Gastrocnemius medialis (tissue), 4 donors: ENCODE results near the gene OXA1L. TPM values are rescaled to one million over a fixed set of nuclear protein-coding genes. Genes with fewer than 3 reads are reported as not detected.

ENCODE experiments used
- ATAC-seq, 2 donors: fragments of 150-250 bp; one replicate each; pipeline ENCODE4 v1.9.1; 2016
- DNase-seq, 2 donors: peaks; one replicate each; pipeline ENCODE4 v3.0.0-alpha.2; 2019
- H3K27ac ChIP-seq, 4 donors: fragments of 200-600 bp; sonication (generic); 1 replicate in 1 of 4; 2 replicates in 3 of 4; pipeline ENCODE4 v1.5.1; 2016 to 2018; ENCODE audit warnings: mild to moderate bottlenecking in 2 of 4, moderate library complexity in 1 of 4
- H3K27me3 ChIP-seq, 3 donors: fragments of 200-600 bp; sonication (generic) in 2 of 3; 1 replicate in 1 of 3; 2 replicates in 2 of 3; pipeline versions ENCODE4 v1.5.1 to v1.6.0; 2016 to 2019; ENCODE audit warnings: mild to moderate bottlenecking in 1 of 3, moderate library complexity in 1 of 3
- H3K36me3 ChIP-seq, 2 donors: fragments of 200-600 bp; sonication (generic) in 1 of 2; one replicate each; pipeline ENCODE4 v1.5.1; 2017 to 2018
- H3K4me1 ChIP-seq, 2 donors: fragments of 200-600 bp; sonication (generic) in 1 of 2; one replicate each; pipeline ENCODE4 v1.5.1; 2016 to 2017; ENCODE audit warnings: mild to moderate bottlenecking in 2 of 2
- H3K4me3 ChIP-seq, 4 donors: fragments of 200-600 bp; sonication (generic) in 3 of 4; 1 replicate in 1 of 4; 2 replicates in 3 of 4; pipeline ENCODE4 v1.5.1; 2016 to 2019; ENCODE audit warnings: mild to moderate bottlenecking in 2 of 4
- H3K9me3 ChIP-seq, 3 donors: fragments of 200-600 bp; sonication (generic) in 2 of 3; 1 replicate in 1 of 3; 2 replicates in 2 of 3; pipeline ENCODE4 v1.5.1; 2016 to 2019
- POLR2A ChIP-seq, 2 donors: fragments of 450-650 bp; IDR thresholded peaks; one replicate each; pipeline ENCODE4 v1.6.1; 2017; ENCODE audit warnings: antibody characterized with exemption in 2 of 2, mild to moderate bottlenecking in 2 of 2, moderate library complexity in 2 of 2
- in situ Hi-C, 4 donors: fragments of 200-750 bp; cut with MboI; loops; one replicate each; pipeline versions ENCODE4 v1.15.0 to v1.8.0; 2017; ENCODE audit warnings: low sequenced_read_pairs in 4 of 4
- intact Hi-C: fragments of 100-400 bp; cut with DNase I; formaldehyde crosslinking; loops from one replicate; pipeline ENCODE4 v1.15.1; 2023; ENCODE audit warnings: low total_unique reads
- total RNA-seq, 4 donors: library from RNA; depleted of rRNA; stranded (reverse); fragments of >200 nt; gene quantifications; one replicate each; pipeline versions ENCODE4 v1.1.0 to v1.2.3, GENCODE V29; 2016
- TF ChIP-seq, protein P1 (sequence below), 5 experiments: fragments of 450-650 bp in 3 of 5; fragments of 200-600 bp in 2 of 5; sonication (generic) in 2 of 5; IDR thresholded peaks in 4 of 5; conservative IDR thresholded peaks in 1 of 5; 1 replicate in 4 of 5; 2 replicates in 1 of 5; pipeline ENCODE4 v1.5.1; 2016 to 2019; ENCODE audit warnings: antibody characterized with exemption in 5 of 5, mild to moderate bottlenecking in 3 of 5, moderate library complexity in 3 of 5

The OXA1L gene
- total RNA-seq, 4 donors from 2014 or later: 83.5 to 135 (median 114) TPM

DNA sequence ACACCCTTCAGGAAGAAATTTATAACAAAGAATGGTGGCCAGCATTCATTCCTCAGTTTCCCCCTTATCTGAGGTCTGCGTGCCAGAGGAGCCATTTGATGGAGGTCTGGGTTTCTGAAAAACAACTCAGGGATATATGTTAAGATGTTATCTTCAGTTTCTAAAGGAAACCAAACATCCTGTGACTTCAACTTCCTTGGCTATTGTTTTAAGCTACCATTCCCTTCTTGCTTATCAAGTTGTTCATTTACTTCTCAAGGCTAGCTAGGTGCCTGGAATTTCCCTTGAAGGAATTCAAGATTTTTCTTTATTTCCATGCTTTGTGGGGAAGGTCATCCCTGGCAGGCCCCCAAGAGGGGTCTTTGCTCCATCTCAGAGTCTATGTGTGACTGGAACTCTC lies 27.1 kb upstream of the OXA1L start:
- no peaks in the 10 kb centered on the region for H3K4me1 ChIP-seq
- H3K27me3 ChIP-seq: no peaks in the 10 kb centered on the region
- TF ChIP-seq POLR2A (IDR thresholded peaks at IDR 0.05): no peak
- TF ChIP-seq, protein P1, sequence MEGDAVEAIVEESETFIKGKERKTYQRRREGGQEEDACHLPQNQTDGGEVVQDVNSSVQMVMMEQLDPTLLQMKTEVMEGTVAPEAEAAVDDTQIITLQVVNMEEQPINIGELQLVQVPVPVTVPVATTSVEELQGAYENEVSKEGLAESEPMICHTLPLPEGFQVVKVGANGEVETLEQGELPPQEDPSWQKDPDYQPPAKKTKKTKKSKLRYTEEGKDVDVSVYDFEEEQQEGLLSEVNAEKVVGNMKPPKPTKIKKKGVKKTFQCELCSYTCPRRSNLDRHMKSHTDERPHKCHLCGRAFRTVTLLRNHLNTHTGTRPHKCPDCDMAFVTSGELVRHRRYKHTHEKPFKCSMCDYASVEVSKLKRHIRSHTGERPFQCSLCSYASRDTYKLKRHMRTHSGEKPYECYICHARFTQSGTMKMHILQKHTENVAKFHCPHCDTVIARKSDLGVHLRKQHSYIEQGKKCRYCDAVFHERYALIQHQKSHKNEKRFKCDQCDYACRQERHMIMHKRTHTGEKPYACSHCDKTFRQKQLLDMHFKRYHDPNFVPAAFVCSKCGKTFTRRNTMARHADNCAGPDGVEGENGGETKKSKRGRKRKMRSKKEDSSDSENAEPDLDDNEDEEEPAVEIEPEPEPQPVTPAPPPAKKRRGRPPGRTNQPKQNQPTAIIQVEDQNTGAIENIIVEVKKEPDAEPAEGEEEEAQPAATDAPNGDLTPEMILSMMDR (IDR thresholded peaks at IDR 0.05 in 4 of 5, conservative IDR thresholded peaks at IDR 0.05 in 1 of 5): no peak
- no peak overlapping the region for H3K27ac ChIP-seq
- no peak for DNase-seq
- in situ Hi-C loops (no loop called here), intact Hi-C loops (no loop called here)
- H3K36me3 ChIP-seq: no peaks in the 10 kb centered on the region
- ATAC-seq: no peak
- H3K9me3 ChIP-seq: no peaks in the 10 kb centered on the region
- no peak overlapping the region for H3K4me3 ChIP-seq

DNA sequence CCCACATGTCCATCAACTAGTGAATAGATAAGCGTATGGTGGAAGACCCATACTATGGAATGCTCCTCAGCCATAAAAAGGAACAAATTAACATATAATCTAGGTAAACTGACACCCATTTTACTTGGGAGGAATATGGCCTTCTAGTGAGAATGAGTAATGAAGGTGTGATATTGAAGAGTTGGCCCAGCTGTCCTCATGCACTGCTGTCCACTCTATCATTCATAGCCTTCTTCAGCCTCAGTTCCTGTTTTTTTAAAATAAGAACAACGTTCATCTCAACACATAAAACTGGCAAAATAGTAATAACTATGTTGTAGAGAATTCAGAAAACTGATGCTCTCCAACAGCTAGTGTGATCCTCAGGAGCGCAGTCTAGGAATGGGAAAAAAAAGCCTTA lies 26.5 kb upstream of the OXA1L start:
- Histone ChIP-seq H3K4me1 (no peaks in the 10 kb centered on the region), H3K4me3 (no peak overlapping the region), H3K9me3 (no peaks in the 10 kb centered on the region), H3K36me3 (no peaks in the 10 kb centered on the region), H3K27ac (no peak overlapping the region), H3K27me3 (no peaks in the 10 kb centered on the region)
- ATAC-seq (no peak), DNase-seq (no peak)
- in situ Hi-C loops (no loop called here), intact Hi-C loops (no loop called here)
- no peak for TF ChIP-seq POLR2A (IDR thresholded peaks at IDR 0.05)
- TF ChIP-seq, protein P1 (IDR thresholded peaks at IDR 0.05 in 4 of 5, conservative IDR thresholded peaks at IDR 0.05 in 1 of 5): no peak

DNA sequence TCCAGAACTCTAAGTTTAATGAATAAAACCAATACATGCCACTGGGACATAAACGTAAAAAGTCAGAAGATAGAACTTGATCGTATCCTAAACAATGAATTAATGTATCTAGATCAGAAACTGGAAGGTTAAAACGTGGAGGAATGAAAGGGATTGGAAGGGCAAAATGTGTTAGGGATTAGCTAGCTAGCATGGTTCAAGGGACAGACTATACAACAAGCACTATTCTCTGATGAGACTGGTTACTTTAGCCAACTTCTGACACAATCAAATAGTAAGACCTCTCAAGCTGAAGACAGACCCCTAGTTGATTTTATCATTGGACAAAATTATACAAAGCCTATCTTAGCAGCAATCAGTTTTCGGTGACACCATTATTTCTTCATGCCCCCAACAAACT lies 18.7 kb upstream of the OXA1L start:
- Histone ChIP-seq H3K9me3 (no peaks in the 10 kb centered on the region), H3K4me3 (no peak overlapping the region), H3K27ac (no peak overlapping the region), H3K27me3 (peaks cover 0 to 11% (median 0%) of the 10 kb centered on the region in 3 donors), H3K36me3 (no peaks in the 10 kb centered on the region), H3K4me1 (no peaks in the 10 kb centered on the region)
- ATAC-seq (no peak), DNase-seq (no peak)
- intact Hi-C loops (no loop called here), in situ Hi-C loops (no loop called here)
- TF ChIP-seq, protein P1 (IDR thresholded peaks at IDR 0.05 in 4 of 5, conservative IDR thresholded peaks at IDR 0.05 in 1 of 5): no peak
- no peak for TF ChIP-seq POLR2A (IDR thresholded peaks at IDR 0.05)

DNA sequence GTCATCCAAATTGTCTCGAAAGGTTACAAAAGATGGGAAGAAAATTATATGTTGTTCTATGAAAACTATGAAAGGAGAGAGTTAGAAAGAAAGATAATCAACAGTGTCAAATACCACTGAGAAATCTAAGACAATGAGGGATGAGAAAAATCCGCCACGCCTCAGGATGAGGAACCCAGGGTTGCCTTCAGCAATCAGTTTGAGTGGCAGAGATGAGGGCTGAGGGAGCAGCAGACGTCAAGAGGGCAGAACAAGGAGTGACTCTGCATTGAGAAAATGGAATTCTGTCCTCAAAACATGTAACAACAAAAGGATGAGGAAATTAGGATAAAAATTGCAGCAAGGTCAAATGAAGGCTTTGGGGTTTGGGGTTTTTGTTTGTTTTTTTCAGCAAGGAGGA lies 18.3 kb upstream of the OXA1L start:
- ATAC-seq (no peak), DNase-seq (no peak)
- H3K27ac ChIP-seq: no peak overlapping the region
- H3K4me3 ChIP-seq: no peak overlapping the region
- in situ Hi-C loops: no loop called here
- no peaks in the 10 kb centered on the region for H3K9me3 ChIP-seq
- intact Hi-C loops: no loop called here
- TF ChIP-seq, protein P1 (IDR thresholded peaks at IDR 0.05 in 4 of 5, conservative IDR thresholded peaks at IDR 0.05 in 1 of 5): no peak
- TF ChIP-seq POLR2A (IDR thresholded peaks at IDR 0.05): no peak
- H3K4me1 ChIP-seq: no peaks in the 10 kb centered on the region
- no peaks in the 10 kb centered on the region for H3K36me3 ChIP-seq
- peaks cover 0 to 11% (median 0%) of the 10 kb centered on the region in 3 donors for H3K27me3 ChIP-seq

DNA sequence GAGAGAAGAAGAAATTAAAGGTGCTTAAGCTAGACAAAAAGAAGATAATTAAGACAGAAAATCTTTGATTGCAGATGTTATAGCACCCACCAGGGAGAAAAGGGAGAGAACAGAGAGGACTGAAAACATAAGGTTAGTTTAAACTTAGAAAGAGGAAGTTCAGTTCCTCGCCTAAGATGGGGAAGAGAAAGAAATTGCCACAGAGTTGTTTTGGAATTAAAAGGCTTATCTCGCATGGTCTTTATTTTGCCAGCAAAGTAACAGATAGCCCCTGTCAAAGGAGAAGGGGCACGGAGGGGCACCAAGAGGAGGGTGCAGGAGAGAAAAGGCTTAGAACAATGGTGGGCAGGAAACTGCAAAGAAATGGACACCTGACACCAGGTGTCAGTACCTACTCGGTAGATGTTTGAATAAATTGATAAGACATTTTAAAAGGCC lies 17.8 kb upstream of the OXA1L start:
- Histone ChIP-seq H3K27me3 (peaks cover 0 to 11% (median 0%) of the 10 kb centered on the region in 3 donors), H3K4me3 (no peak overlapping the region), H3K4me1 (no peaks in the 10 kb centered on the region), H3K27ac (no peak overlapping the region), H3K9me3 (no peaks in the 10 kb centered on the region), H3K36me3 (no peaks in the 10 kb centered on the region)
- ATAC-seq (no peak), DNase-seq (no peak)
- TF ChIP-seq POLR2A (IDR thresholded peaks at IDR 0.05): no peak
- TF ChIP-seq, protein P1 (IDR thresholded peaks at IDR 0.05 in 4 of 5, conservative IDR thresholded peaks at IDR 0.05 in 1 of 5): no peak
- intact Hi-C loops (no loop called here), in situ Hi-C loops (no loop called here)
